Hypothalamus (tissue), 51 donors: ENCODE results near the gene SSB.
"Not testable (repeated sequence)": the region's sequence is repeated elsewhere in the genome, so short reads cannot be mapped to it uniquely, and the experiment has no call there.

Experiments
- DNase-seq, 51 donors: peaks; one replicate each; lab custom pipeline; 2025; lab: John Stamatoyannopoulos, UW

SSB gene

DNA sequence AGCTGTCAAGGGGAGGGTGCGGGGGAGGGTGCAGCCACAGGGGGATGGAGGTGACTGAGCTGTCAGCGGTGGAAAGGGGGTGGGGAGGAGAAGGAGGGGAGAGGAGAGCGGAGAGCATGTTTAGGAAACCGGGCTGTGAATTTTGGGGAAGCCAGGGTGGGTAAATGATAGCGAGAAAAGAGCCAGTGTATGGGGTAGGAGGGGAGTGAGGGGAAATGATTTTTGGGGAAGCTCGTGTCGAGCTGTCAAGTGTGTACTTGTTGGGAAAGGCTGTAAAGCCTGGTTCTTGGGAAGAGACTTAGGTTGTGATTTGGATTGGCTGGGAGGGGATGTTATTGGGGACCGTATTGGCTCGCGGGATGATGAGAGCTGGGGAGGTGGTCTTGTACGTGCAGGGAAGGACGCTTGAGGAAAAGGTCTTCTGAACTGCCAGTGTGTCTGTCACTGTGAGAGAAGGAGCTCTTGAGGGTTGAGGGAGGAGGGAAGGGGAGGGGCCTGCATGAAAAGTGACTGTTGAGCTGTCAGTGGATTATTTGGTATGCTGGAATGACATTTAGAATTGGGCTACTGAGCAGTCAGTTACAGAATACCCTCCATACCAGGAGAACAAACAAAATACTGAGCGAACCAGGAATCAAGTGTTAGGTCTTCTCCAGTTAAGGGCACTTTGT is 29.6 kb downstream of the SSB start:
- DNase-seq, result peak in 40 of 51 donors; percentile 3 to 77 (median 26)

DNA sequence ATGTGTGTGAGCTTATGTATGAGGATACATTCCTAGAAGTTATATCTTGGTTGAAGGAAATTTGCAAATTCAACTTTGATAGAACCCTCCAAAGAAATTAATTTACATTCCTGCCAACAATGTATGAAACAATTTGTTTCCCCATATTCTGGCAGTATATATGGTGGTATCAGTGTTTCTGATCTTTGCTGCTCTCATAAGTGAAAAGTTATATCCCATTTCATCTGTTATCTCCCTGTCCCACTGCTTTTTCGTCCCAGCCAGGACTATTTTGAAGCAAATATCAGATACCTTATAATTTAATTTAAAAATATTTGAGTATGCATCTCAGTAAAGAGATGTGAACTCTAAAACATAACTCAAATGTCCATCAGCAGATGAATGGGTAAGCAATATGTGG is 35.7 kb downstream of the SSB start:
- no peak for DNase-seq

DNA sequence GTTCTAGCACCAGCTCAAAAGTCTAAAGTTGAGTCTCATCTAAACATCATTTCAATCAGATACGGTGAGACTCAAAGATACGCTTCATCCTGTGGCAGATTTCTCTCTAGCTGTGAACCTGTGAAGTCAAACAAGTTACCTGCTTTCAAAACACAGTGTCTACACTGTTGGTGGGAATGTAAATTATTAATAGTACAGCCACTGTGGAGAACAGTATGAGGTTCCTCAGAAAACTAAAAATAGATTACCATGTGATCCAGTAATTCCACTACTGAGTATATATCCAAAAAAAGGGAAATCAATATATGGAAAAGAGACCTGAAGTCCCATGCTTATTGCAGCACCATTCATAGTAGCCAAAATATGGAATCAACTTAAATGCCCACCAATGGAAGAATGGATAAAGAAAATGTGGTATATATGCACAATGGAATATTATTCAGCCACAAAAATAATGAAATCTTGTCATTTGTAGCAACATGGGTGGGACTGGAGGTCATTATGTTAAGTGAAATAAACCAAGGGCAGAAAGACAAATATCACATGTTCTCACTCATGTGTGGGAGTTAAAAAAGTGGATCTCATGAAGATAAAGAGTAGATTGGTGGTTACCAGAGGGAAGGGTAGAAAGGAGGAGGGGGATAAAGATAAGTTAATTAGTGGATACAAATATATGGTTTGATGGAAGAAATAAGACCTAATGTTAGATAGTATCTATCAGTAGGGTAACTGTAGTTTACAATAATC is 40.2 kb downstream of the SSB start:
- no peak for DNase-seq

DNA sequence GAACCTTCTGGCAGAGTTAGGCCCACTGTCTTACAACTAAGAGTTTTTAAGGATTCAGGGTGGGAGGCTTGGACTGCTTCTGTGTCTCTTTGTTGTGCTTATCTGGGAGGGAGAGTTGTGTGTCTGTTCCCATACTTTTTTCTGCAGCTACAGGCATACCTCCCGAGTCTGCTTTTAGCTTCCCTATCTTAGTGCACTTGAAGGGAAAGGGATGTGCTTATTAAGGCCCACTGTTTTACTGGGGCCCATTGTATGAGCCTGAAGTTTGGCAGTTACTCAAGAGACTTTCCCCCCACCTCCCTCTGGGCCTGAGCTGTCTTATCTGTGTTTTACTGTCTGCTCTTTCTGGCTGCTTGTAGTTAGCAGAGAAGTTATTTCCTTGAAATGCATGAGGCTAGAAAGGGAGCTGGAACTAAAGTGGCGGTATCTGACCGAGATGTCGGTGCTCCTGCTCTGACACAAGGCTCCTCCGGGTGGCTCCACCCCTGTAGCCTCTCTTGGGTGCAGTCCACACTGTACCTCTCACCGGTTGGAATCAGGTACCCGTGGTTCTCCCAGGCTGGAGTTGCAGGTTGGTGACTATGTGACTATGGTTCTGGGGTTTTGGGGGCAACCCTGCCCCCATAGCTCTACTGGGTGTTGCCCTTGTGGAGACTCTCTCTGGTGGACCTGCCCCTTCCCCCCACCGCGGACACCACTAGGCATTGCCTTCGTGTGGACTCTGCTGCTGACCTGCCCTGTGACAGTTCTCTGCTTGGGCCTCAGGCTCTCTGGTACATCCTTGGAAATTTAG is 41.5 kb downstream of the SSB start:
- peak in 1 of 51 donors; percentile 9 for DNase-seq

DNA sequence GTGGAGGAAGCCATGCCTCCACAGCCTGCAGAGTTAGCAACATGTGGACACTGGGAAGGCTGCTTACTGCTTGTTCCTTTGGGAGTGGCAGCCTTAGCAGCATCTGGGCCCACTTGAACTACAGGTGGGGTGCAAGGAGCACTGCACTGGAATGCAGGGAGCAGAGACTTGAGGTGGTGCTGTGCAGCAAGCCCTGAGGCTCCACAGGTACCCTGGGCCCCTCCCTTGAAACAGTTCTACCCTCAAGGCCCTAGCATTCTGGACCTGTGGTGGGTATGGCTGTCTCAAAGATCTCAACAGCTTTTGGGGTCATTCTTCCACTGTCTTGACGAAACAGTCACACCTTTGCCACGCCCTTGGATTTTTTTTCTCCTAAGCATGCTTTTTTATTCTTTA is 42.1 kb downstream of the SSB start:
- no peak for DNase-seq

DNA sequence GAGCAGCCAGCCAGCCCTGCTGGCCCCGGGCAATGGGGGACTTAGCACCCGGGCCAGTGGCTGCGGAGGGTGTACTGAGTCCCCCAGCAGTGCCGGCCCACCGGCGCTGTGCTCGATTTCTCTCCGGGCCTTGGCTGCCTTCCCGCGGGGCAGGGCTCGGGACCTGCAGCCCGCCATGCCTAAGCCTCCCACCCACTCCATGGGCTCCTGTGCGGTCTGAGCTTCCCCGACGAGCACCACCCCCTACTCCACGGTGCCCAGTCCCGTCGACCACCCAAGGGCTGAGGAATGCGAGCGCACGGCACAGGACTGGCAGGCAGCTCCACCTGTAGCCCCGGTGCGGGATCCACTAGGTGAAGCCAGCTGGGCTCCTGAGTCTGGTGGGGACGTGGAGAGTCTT is 43.0 kb downstream of the SSB start:
- not testable (repeated sequence) for DNase-seq

DNA sequence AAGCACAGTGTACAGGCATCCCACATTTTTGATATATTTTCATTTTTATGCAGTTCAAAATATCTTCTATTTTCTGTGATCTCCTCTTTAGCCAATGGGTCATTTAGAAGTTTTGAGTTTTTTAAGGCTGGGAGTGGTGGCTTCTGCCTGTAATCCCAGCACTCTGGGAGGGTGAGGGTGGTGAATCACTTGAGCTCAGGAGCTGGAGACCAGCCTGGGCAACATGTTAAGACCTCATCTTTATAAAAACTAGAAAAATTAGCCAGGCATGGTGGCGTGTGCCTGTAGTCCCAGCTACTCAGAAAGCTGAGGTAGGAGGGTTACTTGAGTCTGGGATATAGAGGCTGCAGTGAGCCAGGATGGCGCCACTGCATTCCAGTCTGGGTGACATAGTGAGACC is 46.3 kb downstream of the SSB start:
- DNase-seq, result no peak

DNA sequence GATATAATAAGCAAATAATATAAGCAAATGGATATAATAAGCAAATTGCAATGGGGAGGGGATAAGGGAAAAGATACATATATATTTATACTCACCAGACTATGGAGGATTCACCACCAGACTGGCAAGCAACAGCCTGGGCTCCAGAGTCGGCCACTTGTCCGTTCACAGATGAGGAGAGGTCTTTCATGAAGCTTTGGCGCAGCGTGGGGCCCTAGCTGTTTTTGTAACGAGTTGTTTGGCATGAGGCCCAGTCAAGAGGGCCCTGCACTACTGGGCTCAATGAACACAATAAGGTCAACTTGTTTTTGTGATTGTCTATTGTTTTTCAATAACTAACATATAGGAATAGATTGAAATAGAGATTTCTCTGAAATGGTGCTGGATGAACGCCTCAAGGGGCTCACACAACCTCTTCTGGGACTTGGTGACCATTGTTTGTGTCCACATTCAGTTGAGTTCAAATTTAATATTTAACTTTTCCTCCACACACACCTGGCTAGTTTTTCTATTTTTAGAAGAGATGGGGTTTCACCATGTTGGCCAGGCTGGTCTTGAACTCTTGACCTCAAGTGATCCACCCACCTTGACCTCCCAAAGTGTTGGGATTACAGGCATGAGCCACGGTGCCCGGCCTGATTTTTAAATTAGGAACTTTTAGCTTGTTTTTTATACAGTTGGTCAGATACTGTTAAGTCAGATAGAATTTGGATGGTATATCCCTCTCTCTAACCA is 50.5 kb downstream of the SSB start:
- peak in 36 of 51 donors; percentile 1 to 69 (median 32) for DNase-seq

DNA sequence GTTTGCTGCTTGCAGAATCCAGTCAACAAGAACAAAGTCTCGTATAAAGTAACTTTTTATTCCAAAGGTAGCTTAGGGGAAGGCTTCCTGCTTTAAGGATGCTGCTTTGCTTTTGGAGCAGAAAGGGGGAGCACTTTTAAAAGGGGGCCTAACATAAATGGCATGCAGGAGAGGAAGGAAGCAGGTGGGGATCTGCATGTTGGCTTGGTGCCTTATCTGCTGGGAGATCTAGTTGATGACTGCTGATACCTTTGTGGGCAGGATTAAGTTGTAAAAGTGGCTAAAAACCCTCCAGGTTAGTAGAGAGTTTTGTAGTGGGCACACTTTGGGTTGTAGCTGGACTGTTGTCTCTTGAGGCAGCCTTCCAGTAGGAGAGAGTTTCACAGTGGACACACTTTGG is 51.0 kb downstream of the SSB start:
- no peak for DNase-seq

DNA sequence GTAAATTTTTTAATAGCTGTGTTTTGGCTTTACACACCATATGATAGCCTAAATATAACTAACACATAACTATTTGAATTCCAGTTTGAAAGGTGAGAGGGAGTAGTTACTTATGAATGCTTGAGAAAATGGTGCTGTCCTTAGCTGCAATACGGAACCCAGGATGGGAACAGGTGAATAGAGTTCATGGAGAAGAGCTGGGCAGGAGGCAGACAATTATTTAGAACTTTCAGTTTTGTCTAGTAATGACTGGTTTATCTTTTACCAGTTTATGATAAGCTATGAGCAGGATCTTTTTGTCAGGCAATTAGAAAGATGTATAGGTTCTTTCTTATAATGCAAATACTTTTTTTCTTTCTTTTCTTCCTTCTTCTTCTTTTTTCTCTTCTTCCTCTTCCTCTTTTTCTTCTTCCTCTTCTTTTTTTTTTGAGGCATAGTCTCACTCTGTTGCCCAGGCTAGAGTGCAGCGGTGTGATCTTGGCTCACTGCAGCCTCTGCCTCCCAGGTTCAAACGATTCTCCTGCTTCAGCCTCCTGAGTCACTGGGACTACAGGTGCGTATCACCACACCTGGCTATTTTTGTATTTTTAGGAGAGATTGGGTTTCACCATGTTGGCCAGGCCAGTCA is 54.5 kb downstream of the SSB start:
- DNase-seq, result no peak

DNA sequence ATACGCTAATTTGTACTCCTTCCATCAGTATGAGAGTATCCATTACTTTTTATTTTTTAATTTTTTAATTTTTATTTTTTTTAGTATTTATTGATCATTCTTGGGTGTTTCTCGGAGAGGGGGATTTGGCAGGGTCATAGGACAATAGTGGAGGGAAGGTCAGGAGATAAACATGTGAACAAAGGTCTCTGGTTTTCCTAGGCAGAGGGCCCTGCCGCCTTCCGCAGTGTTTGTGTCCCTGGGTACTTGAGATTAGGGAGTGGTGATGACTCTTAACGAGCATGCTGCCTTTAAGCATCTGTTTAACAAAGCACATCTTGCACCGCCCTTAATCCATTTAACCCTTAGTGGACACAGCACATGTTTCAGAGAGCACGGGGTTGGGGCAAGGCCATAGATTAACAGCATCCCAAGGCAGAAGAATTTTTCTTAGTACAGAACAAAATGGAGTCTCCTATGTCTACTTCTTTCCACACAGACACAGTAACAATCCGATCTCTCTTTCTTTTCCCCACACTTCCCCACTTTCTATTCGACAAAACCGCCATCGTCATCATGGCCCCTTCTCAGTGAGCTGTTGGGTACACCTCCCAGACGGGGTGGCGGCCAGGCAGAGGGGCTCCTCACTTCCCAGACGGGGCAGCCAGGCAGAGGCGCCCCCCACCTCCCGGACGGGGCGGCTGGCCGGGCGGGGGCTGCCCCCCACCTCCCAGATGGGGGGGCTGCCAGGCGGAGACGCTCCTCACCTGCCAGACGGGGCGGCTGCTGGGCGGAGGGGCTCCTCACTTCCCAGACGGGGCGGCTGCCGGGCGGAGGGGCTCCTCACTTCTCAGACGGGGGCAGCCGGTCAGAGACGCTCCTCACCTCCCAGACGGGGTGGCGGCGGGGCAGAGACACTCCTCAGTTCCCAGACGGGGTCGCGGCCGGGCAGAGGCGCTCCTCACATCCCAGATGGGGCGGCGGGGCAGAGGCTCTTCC is 56.9 kb downstream of the SSB start:
- DNase-seq, result not testable (repeated sequence)

DNA sequence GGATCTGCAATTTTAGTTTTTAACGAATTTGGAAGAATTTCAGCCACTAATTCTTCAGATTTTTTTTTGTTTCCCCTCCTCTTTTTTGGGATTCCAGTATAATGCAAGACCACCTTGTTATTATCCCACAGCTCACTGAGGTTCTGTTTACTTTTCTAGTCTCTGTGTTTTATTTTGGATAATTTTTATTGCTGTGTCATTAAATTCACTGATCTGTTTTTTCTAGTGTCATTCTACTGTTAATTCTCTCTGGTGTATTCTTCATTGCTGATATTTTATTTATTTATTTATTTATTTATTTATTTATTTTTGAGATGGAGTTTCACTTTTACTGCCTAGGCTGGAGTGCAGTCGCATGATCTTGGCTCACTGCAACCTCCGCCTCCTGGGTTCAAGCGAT is 60.8 kb downstream of the SSB start:
- no peak for DNase-seq

DNA sequence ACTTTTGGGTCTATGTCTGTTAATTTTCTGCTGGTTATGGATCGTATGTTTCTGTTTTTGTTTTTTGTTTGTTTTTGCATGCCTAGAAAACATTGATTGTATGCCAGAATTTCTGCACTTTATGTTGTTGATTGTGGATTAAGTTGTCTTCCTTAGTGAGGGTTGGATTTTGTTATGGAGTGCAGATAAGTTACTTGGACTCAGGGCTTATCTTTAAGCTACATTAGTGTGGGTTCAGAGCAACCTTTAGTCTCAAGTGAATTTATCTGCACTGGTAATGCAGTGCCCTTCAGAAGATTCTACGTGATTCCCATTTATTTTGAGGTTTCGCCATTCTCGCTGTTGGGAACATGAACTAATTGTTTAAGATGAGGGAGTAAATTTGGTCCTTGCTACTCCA is 61.5 kb downstream of the SSB start:
- DNase-seq, result no peak
